VCaP (cell line): ENCODE results near the gene SMC6.

Source experiments
- H3K27ac ChIP-seq: fragments of 450-650 bp; 2 replicates; pipeline ENCODE4 v1.5.1; 2017
- CTCF ChIP-seq: fragments of 450-650 bp; conservative IDR thresholded peaks from 2 replicates; pipeline ENCODE4 v1.5.1; 2017; ENCODE audit warnings: mild to moderate bottlenecking, moderate library complexity

SMC6 gene

GRCh38 chr2:17638196-17638743, 115.3 kb downstream of the SMC6 start:
- H3K27ac ChIP-seq, result no peak overlapping the region
- no peak for TF ChIP-seq CTCF

- TF ChIP-seq CTCF, result no peak
- no peak overlapping the region for H3K27ac ChIP-seq
Measured at GRCh38 chr2:17637131-17637906, 116.3 kb downstream of the SMC6 start.

- no peak overlapping the region for H3K27ac ChIP-seq
- no peak for TF ChIP-seq CTCF
Measured at GRCh38 chr2:17636257-17636656, 117.4 kb downstream of the SMC6 start.

GRCh38 chr2:17634997-17635396, 118.6 kb downstream of the SMC6 start:
- no peak overlapping the region for H3K27ac ChIP-seq
- no peak for TF ChIP-seq CTCF

- no peak overlapping the region for H3K27ac ChIP-seq
- no peak for TF ChIP-seq CTCF
Measured at GRCh38 chr2:17630089-17630488, 123.5 kb downstream of the SMC6 start.

GRCh38 chr2:17628349-17629261, 125.0 kb downstream of the SMC6 start:
- no peak overlapping the region for H3K27ac ChIP-seq
- no peak for TF ChIP-seq CTCF

- H3K27ac ChIP-seq, result no peak overlapping the region
- no peak for TF ChIP-seq CTCF
Measured at GRCh38 chr2:17627434-17627833, 126.2 kb downstream of the SMC6 start.
